ENCODE data around the gene ZNF837. TPM values are rescaled to one million over a fixed set of nuclear protein-coding genes. Genes with fewer than 3 reads are reported as not detected.
A peak's percentile ranks its signal among the peaks of the same experiment; 100 is the strongest.

Gene ZNF837
- total RNA-seq, 1 experiment from 2014 or later = 1.6 TPM

DNA sequence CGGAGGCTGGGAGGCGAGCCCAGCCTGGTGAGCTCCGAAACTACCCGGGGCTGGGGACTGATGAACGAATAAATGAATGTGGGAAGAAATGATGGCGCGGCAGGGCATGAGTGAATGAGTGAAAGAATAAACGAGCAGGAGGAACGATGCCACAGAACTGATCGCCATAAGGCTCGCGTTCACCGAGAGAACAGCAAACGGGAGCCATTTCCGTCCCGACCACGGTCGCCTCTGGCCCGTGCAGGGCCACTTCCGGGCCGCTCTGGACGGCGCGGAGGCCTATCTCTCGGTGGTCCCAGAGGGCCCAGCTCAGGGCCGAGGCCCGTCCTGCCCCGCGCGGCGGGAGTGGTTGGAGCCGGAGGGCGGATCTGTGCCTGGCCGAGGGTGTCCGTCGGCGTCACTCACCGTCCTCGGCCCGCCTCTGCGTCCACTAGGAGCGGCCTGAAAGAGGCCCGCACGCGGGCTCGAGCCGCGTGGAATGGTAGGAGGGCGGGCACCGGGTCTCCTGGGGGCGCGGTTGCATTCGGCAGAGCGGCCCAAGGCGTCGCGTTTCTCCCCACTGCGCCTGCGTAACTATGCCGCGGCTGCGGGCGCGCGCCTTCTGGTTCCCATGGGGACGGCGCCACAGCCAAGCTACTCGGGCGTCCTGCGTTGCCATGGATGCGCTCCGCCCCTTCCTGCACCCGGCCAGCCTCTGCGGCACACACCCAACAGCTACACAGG lies 18.4 kb downstream of the ZNF837 start, which contains the start of gene ZNF497:
TSS of gene ZNF497 (minus strand) at position 480 of the 723 bp plus-strand sequence. CDS start 5,116 bp downstream, outside the sequence.
- Histone ChIP-seq H3K4me1 (ENCODE audit: control insufficient read depth, insufficient read depth, low read length) (peaks cover 6% of the 10 kb centered on the region; the same call in 1 of the 2 replicates), H3K27me3 (ENCODE audit: control insufficient read depth, insufficient read depth, low read length) (no peaks in the 10 kb centered on the region), H3K36me3 (ENCODE audit: control insufficient read depth, insufficient read depth, low read length) (no peaks in the 10 kb centered on the region), H3K27ac (ENCODE audit: low read length) (peak within 1 kb of the TSS; percentile 96), H3K4me3 (ENCODE audit: low read depth in 2 of 2, low read length in 2 of 2) (peak within 1 kb of the TSS; percentile 60 to 95), H3K9me3 (ENCODE audit: control insufficient read depth, insufficient read depth, low read depth, low read length) (no peaks in the 10 kb centered on the region)
- ChIA-PET POLR2A (interaction anchor here (0.5 to 3.0 kb wide), 12 partner anchors 10 to 163 kb away, joined by 3 to 16 read pairs (median 4); partner anchors contain the start of gene ZBTB45), CTCF (no interaction called here)
- intact Hi-C loops (cut with micrococcal nuclease; ENCODE audit: unreplicated experiment) = no loop called here
- BruUV-seq (replicated peaks) = no TSS peak
- ATAC-seq (peak; percentile 94), DNase-seq (ENCODE audit: low read depth, low spot score) (peak; percentile 79)
- TF ChIP-seq CTCF (IDR thresholded peaks at IDR 0.05) (no peak), SIN3A (IDR thresholded peaks at IDR 0.05; ENCODE audit: borderline replicate concordance, insufficient read depth, low read depth, low read length) (peak; percentile 100), TCF7L2 (IDR thresholded peaks at IDR 0.05; ENCODE audit: low read depth, low read length) (peak; percentile 59), REST (IDR thresholded peaks at IDR 0.05; ENCODE audit: insufficient read depth in 1 of 2, low read depth in 2 of 2, low read length in 1 of 2) (0 out of 4 replicates have a peak, but pooled peaks of 1 of the 2 experiments have one; percentile 70), POLR2AphosphoS5 (IDR thresholded peaks at IDR 0.05; ENCODE audit: low read depth, low read length) (peak; percentile 95)
- in situ Hi-C loops (cut with HindIII; ENCODE audit: low pct_unique_long_range_greater_than_20kb, low sequenced_read_pairs) = no loop called here

- Histone ChIP-seq H3K9me3 (ENCODE audit: control insufficient read depth, insufficient read depth, low read depth, low read length) (no peaks in the 10 kb centered on the region), H3K27ac (ENCODE audit: low read length) (peak overlapping the region; percentile 96), H3K27me3 (ENCODE audit: control insufficient read depth, insufficient read depth, low read length) (no peaks in the 10 kb centered on the region), H3K4me1 (ENCODE audit: control insufficient read depth, insufficient read depth, low read length) (peaks cover 6% of the 10 kb centered on the region; the same call in 1 of the 2 replicates), H3K36me3 (ENCODE audit: control insufficient read depth, insufficient read depth, low read length) (no peaks in the 10 kb centered on the region), H3K4me3 (ENCODE audit: low read depth in 2 of 2, low read length in 2 of 2) (peak overlapping the region; percentile 60 to 95)
- POLR2A ChIA-PET = interaction anchor here (0.5 to 3.0 kb wide), 9 partner anchors 10 to 164 kb away, joined by 3 to 16 read pairs (median 3); partner anchors contain the start of gene ZBTB45
- intact Hi-C loops (cut with micrococcal nuclease; ENCODE audit: unreplicated experiment) (no loop called here), in situ Hi-C loops (cut with HindIII; ENCODE audit: low pct_unique_long_range_greater_than_20kb, low sequenced_read_pairs) (no loop called here)
- no peak for TF ChIP-seq CTCF (IDR thresholded peaks at IDR 0.05)
- TF ChIP-seq TCF7L2 (IDR thresholded peaks at IDR 0.05; ENCODE audit: low read depth, low read length) = no peak
- TF ChIP-seq SIN3A (IDR thresholded peaks at IDR 0.05; ENCODE audit: borderline replicate concordance, insufficient read depth, low read depth, low read length) = no peak
- no peak; a peak in 1 of 4 replicates for TF ChIP-seq REST (IDR thresholded peaks at IDR 0.05; ENCODE audit: insufficient read depth in 1 of 2, low read depth in 2 of 2, low read length in 1 of 2)
- TF ChIP-seq POLR2AphosphoS5 (IDR thresholded peaks at IDR 0.05; ENCODE audit: low read depth, low read length) = no peak
- peak; percentile 45 for ATAC-seq
- DNase-seq (ENCODE audit: low read depth, low spot score) = peak; percentile 35
- CTCF ChIA-PET = no interaction called here
- BruUV-seq (replicated peaks) = TSS peak; percentile 94
These were observed 18.9 kb downstream of the ZNF837 start for GRCh38 chr19:58361900-58362271.
